Astrocyte of the spinal cord (primary cell): ENCODE measurements around the gene PTPRG.

Experiments
- DNase-seq: peaks from one replicate; pipeline ENCODE4 v3.0.0; 2011; ENCODE audit warnings: low read depth, low spot score
- H3K4me3 ChIP-seq: 2 replicates; pipeline ENCODE4 v1.5.1; 2011; ENCODE audit warnings: low read depth, mild to moderate bottlenecking, low read length, moderate library complexity
- in situ Hi-C: cut with HindIII; loops from 2 replicates; pipeline ENCODE4 v1.10.0; 2017; ENCODE audit warnings: low sequenced_read_pairs
- TF ChIP-seq, protein P1 (sequence below): IDR thresholded peaks from 2 replicates; pipeline ENCODE4 v1.5.1; 2012; ENCODE audit warnings: low read depth, mild to moderate bottlenecking, low read length, inconsistent platforms

PTPRG gene

GRCh38 chr3:62020706-62021105 is 459.3 kb downstream of the PTPRG start:
- H3K4me3 ChIP-seq, result no peak overlapping the region
- TF ChIP-seq, protein P1, sequence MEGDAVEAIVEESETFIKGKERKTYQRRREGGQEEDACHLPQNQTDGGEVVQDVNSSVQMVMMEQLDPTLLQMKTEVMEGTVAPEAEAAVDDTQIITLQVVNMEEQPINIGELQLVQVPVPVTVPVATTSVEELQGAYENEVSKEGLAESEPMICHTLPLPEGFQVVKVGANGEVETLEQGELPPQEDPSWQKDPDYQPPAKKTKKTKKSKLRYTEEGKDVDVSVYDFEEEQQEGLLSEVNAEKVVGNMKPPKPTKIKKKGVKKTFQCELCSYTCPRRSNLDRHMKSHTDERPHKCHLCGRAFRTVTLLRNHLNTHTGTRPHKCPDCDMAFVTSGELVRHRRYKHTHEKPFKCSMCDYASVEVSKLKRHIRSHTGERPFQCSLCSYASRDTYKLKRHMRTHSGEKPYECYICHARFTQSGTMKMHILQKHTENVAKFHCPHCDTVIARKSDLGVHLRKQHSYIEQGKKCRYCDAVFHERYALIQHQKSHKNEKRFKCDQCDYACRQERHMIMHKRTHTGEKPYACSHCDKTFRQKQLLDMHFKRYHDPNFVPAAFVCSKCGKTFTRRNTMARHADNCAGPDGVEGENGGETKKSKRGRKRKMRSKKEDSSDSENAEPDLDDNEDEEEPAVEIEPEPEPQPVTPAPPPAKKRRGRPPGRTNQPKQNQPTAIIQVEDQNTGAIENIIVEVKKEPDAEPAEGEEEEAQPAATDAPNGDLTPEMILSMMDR, result no peak
- in situ Hi-C loops, result no loop called here
- no peak for DNase-seq

GRCh38 chr3:62022312-62022711 is 460.9 kb downstream of the PTPRG start:
- TF ChIP-seq, protein P1, result no peak
- no peak for DNase-seq
- in situ Hi-C loops, result no loop called here
- H3K4me3 ChIP-seq, result no peak overlapping the region

GRCh38 chr3:62024882-62025281 is 463.5 kb downstream of the PTPRG start:
- DNase-seq, result no peak
- no peak overlapping the region for H3K4me3 ChIP-seq
- in situ Hi-C loops, result no loop called here
- TF ChIP-seq, protein P1, result no peak

DNA sequence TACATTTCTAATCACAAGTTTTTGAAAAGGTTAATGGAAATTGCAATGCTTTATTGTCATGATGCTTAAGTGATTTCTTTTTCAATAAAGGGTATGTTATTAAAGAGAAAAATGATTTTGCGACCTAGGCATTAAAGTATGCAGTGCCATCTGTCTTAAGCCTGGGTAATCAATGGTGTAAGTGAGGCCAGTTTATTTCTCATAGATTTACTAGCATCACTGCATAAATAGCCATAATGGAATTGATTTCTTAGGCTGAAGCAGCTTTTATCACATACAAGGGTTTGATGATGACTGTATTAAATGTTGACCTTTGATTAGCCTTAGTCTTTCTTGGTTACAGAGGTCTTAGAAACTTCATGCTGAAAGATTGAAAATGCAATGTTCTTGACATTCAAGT is 464.5 kb downstream of the PTPRG start:
- TF ChIP-seq, protein P1, result no peak
- DNase-seq, result no peak

DNA sequence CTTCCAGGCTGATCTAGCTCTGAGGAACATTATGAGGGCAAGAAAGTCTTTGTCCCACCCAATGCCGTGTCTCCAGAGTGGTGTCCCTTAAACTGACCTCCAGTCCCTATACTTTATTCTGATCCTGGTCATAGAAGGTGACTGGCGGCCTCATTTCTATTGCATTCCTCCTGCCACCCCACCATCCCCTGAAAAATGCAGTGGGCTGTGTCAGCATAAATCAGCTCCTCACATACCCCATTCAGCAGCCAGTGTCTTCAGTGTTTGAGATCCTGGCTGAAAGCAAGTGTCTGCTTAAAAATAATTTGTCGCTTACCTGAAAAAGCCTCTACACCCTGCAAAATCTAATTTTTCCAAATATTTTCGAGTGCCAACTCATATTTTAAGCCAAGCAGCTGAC is 465.9 kb downstream of the PTPRG start:
- in situ Hi-C loops, result no loop called here
- TF ChIP-seq, protein P1, result no peak
- DNase-seq, result no peak

More for the DNA sequence above, 464.5 kb downstream of the PTPRG start:
- in situ Hi-C loops, result no loop called here
- H3K4me3 ChIP-seq, result no peak overlapping the region

GRCh38 chr3:62027796-62028195 is 466.4 kb downstream of the PTPRG start:
- TF ChIP-seq, protein P1, result no peak
- no peak for DNase-seq
- in situ Hi-C loops, result no loop called here
- H3K4me3 ChIP-seq, result no peak overlapping the region

More for the DNA sequence above, 465.9 kb downstream of the PTPRG start:
- H3K4me3 ChIP-seq, result no peak overlapping the region

DNA sequence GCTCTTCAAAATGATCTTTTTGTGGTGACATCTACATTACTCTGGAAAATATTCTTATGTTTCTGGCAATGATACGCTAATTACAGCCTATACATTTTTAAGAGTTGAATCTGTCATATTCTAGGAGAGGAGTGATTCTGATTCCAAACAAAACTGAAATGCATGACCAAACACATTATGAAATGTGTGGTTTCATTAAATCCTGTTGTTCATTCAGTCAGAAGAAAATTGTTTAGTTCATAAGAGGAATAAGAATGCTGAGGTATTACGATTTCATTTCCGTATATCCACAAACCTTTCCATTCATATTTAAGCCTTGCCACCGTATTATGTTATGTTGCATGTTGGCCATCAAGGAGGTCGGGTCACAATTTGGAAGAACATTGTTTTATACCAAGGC is 466.9 kb downstream of the PTPRG start:
- TF ChIP-seq, protein P1, result no peak
- H3K4me3 ChIP-seq, result no peak overlapping the region
- in situ Hi-C loops, result no loop called here
- DNase-seq, result no peak
